Keratinocyte (primary cell): Measurements from ENCODE around the gene UQCC2. TPM values are rescaled to one million over a fixed set of nuclear protein-coding genes. Genes with fewer than 3 reads are reported as not detected.

Source experiments
- DNase-seq: peaks from one replicate; pipeline ENCODE4 v3.0.0-alpha.2; 2011; ENCODE audit warnings: low read depth, missing footprints, low spot score
- FAIRE-seq: peaks from 2 replicates; lab custom pipeline; 2011; peaks lifted over from hg19 to GRCh38; lab: Jason Lieb, UNC
- H2AFZ ChIP-seq: 2 replicates; pipeline ENCODE4 v1.6.0; 2012; ENCODE audit warnings: low read length, control low read depth, inconsistent platforms; ENCODE audit not compliant: control insufficient read depth
- H3K27ac ChIP-seq: 2 replicates; pipeline ENCODE4 v1.5.1; 2011; ENCODE audit warnings: low read length; ENCODE audit not compliant: control insufficient read depth, insufficient read depth
- H3K27me3 ChIP-seq: 3 replicates; pipeline ENCODE4 v1.6.0; 2011; ENCODE audit warnings: low read length; ENCODE audit not compliant: control insufficient read depth, insufficient read depth; ENCODE audit errors: extremely low read depth
- H3K36me3 ChIP-seq, 2 experiments: 2 replicates in 1 of 2; 3 replicates in 1 of 2; pipeline ENCODE4 v1.5.1; 2011; ENCODE audit warnings: low read length in 2 of 2, mild to moderate bottlenecking in 1 of 2; ENCODE audit not compliant: control insufficient read depth in 2 of 2, insufficient read depth in 2 of 2; ENCODE audit errors: extremely low read depth in 1 of 2
- H3K4me1 ChIP-seq: 3 replicates; pipeline ENCODE4 v1.5.1; 2011; ENCODE audit warnings: low read length; ENCODE audit not compliant: control insufficient read depth, insufficient read depth; ENCODE audit errors: extremely low read depth
- H3K4me2 ChIP-seq: 3 replicates; pipeline ENCODE4 v1.6.0; 2011; ENCODE audit warnings: low read depth, low read length; ENCODE audit not compliant: control insufficient read depth, insufficient read depth; ENCODE audit errors: extremely low read depth
- H3K4me3 ChIP-seq, 3 experiments: fragments of 200-600 bp in 1 of 3; sonication (generic) in 1 of 3; 2 replicates in 2 of 3; 3 replicates in 1 of 3; pipeline ENCODE4 v1.5.1; 2011 to 2016; ENCODE audit warnings: low read length in 3 of 3, mild to moderate bottlenecking in 3 of 3, control low read depth in 2 of 3, inconsistent platforms in 1 of 3, low read depth in 1 of 3, mixed read lengths in 1 of 3, mixed run types in 1 of 3, moderate library complexity in 1 of 3; ENCODE audit not compliant: control insufficient read depth in 2 of 3, insufficient read depth in 2 of 3; ENCODE audit errors: extremely low read depth in 1 of 3
- H3K79me2 ChIP-seq: 2 replicates; pipeline ENCODE4 v1.6.0; 2012; ENCODE audit warnings: low read length; ENCODE audit not compliant: control insufficient read depth, insufficient read depth
- H3K9ac ChIP-seq: 3 replicates; pipeline ENCODE4 v1.6.0; 2011; ENCODE audit warnings: low read length; ENCODE audit not compliant: control insufficient read depth, insufficient read depth; ENCODE audit errors: extremely low read depth
- H3K9me1 ChIP-seq: 3 replicates; pipeline ENCODE4 v1.6.0; 2011; ENCODE audit warnings: low read length; ENCODE audit not compliant: control insufficient read depth, insufficient read depth; ENCODE audit errors: extremely low read depth
- H3K9me3 ChIP-seq: 2 replicates; pipeline ENCODE4 v1.5.1; 2012; ENCODE audit warnings: low read depth, low read length; ENCODE audit not compliant: control insufficient read depth
- H4K20me1 ChIP-seq: 3 replicates; pipeline ENCODE4 v1.6.0; 2011; ENCODE audit warnings: low read length; ENCODE audit not compliant: control insufficient read depth, insufficient read depth; ENCODE audit errors: extremely low read depth
- EZH2 ChIP-seq: IDR thresholded peaks from one replicate; pipeline ENCODE4 v1.6.1; 2012; ENCODE audit warnings: inconsistent platforms, mild to moderate bottlenecking, low read length, moderate library complexity
- dilution Hi-C: fragments of 300-500 bp; cut with MboI; formaldehyde crosslinking; loops from one replicate; pipeline ENCODE4 v1.7.0; 2020; ENCODE audit warnings: low sequenced_read_pairs; ENCODE audit not compliant: extremely low pct_ligation_motif_present
- polyA plus RNA-seq, 5 experiments: library from polyadenylated mRNA; depleted of rRNA in 3 of 5; stranded (reverse) in 3 of 5; stranded (forward) in 1 of 5; unstranded in 1 of 5; fragments of >200 nt; gene quantifications; 1 replicate in 1 of 5; 2 replicates in 3 of 5; 3 replicates in 1 of 5; pipeline versions ENCODE4 v1.2.1 to v1.2.3, GENCODE V29; 2011 to 2012; ENCODE audit warnings: missing spikeins in 2 of 5, low read depth in 1 of 5, low replicate concordance in 1 of 5
- TF ChIP-seq, protein P1 (sequence below), 3 experiments: IDR thresholded peaks in 1 of 3; conservative IDR thresholded peaks in 1 of 3; optimal IDR thresholded peaks in 1 of 3; 2 replicates in 2 of 3; 3 replicates in 1 of 3; pipeline versions ENCODE3 to v1.5.1; 2011; ENCODE audit warnings: low read length in 3 of 3, mild to moderate bottlenecking in 3 of 3, moderate library complexity in 2 of 3, control low read depth in 1 of 3, inconsistent platforms in 1 of 3; ENCODE audit not compliant: insufficient read depth in 2 of 3; ENCODE audit errors: extremely low read depth in 1 of 3

UQCC2 gene
- polyA plus RNA-seq, 1 donor (not counting 4 experiments of a cell fraction or from before 2014, with no cell fraction given), result 76.7 TPM

GRCh38 chr6:33758815-33759216 is 47.3 kb upstream of the UQCC2 start:
- H3K9me3 ChIP-seq, result no peaks in the 10 kb centered on the region
- H3K4me1 ChIP-seq, result no peaks in the 10 kb centered on the region
- H3K9me1 ChIP-seq, result no peaks in the 10 kb centered on the region
- no peaks in the 10 kb centered on the region for H3K27me3 ChIP-seq
- dilution Hi-C loops, result no loop called here
- H4K20me1 ChIP-seq, result no peaks in the 10 kb centered on the region
- no peak overlapping the region for H3K4me2 ChIP-seq
- H3K36me3 ChIP-seq, result no peaks in the 10 kb centered on the region
- H3K9ac ChIP-seq, result no peak overlapping the region
- no peaks in the 10 kb centered on the region for H3K79me2 ChIP-seq
- H2AFZ ChIP-seq, result no peak overlapping the region
- no peak overlapping the region for H3K4me3 ChIP-seq
- no peak for TF ChIP-seq EZH2
- TF ChIP-seq, protein P1, sequence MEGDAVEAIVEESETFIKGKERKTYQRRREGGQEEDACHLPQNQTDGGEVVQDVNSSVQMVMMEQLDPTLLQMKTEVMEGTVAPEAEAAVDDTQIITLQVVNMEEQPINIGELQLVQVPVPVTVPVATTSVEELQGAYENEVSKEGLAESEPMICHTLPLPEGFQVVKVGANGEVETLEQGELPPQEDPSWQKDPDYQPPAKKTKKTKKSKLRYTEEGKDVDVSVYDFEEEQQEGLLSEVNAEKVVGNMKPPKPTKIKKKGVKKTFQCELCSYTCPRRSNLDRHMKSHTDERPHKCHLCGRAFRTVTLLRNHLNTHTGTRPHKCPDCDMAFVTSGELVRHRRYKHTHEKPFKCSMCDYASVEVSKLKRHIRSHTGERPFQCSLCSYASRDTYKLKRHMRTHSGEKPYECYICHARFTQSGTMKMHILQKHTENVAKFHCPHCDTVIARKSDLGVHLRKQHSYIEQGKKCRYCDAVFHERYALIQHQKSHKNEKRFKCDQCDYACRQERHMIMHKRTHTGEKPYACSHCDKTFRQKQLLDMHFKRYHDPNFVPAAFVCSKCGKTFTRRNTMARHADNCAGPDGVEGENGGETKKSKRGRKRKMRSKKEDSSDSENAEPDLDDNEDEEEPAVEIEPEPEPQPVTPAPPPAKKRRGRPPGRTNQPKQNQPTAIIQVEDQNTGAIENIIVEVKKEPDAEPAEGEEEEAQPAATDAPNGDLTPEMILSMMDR (optimal IDR thresholded peaks at IDR 0.05 in 1 of 3, IDR thresholded peaks at IDR 0.05 in 1 of 3, conservative IDR thresholded peaks at IDR 0.05 in 1 of 3; ENCODE audit: extremely low read depth in 1 of 3, insufficient read depth in 2 of 3, low read length in 3 of 3), result no peak
- DNase-seq, result no peak
- no peak for FAIRE-seq
- H3K27ac ChIP-seq, result no peak overlapping the region

DNA sequence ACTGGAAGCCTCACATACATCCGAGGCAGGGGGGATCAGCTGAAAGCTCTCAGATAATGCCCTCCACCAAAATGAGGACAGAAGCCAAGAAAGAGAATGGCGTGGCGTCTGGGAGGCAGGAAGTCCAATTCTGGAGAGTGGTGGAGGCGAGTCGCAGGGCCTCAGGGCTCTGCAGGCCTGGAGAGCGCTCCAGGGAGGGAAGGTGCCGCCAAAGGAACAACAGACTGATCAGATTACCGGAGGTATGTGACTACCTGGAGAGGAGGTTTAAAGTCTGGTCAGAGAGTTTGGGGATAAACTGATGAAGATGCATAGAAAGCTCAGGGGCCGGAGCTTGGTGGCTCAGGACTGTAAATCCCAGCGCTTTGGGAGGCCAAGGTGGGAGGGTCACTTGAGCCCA is 46.4 kb upstream of the UQCC2 start:
- no peaks in the 10 kb centered on the region for H3K4me1 ChIP-seq
- H3K9me1 ChIP-seq, result no peaks in the 10 kb centered on the region
- no peaks in the 10 kb centered on the region for H3K9me3 ChIP-seq
- H3K36me3 ChIP-seq, result no peaks in the 10 kb centered on the region
- TF ChIP-seq EZH2, result no peak
- TF ChIP-seq, protein P1 (optimal IDR thresholded peaks at IDR 0.05 in 1 of 3, IDR thresholded peaks at IDR 0.05 in 1 of 3, conservative IDR thresholded peaks at IDR 0.05 in 1 of 3; ENCODE audit: extremely low read depth in 1 of 3, insufficient read depth in 2 of 3, low read length in 3 of 3), result no peak
- H3K4me3 ChIP-seq, result no peak overlapping the region
- no peaks in the 10 kb centered on the region for H3K27me3 ChIP-seq
- H3K27ac ChIP-seq, result no peak overlapping the region
- H4K20me1 ChIP-seq, result no peaks in the 10 kb centered on the region
- dilution Hi-C loops, result no loop called here
- H3K4me2 ChIP-seq, result no peak overlapping the region
- no peak overlapping the region for H3K9ac ChIP-seq
- no peak overlapping the region for H2AFZ ChIP-seq
- no peak for FAIRE-seq
- H3K79me2 ChIP-seq, result no peaks in the 10 kb centered on the region
- no peak for DNase-seq
